Gastrocnemius medialis (tissue), 4 donors: ENCODE data around the gene TRMT10C.

Source experiments
- POLR2A ChIP-seq, 2 donors: fragments of 450-650 bp; IDR thresholded peaks; one replicate each; pipeline ENCODE4 v1.6.1; 2017; ENCODE audit warnings: antibody characterized with exemption in 2 of 2, mild to moderate bottlenecking in 2 of 2, moderate library complexity in 2 of 2
- TF ChIP-seq, protein P1 (sequence below), 5 experiments: fragments of 450-650 bp in 3 of 5; fragments of 200-600 bp in 2 of 5; sonication (generic) in 2 of 5; IDR thresholded peaks in 4 of 5; conservative IDR thresholded peaks in 1 of 5; 1 replicate in 4 of 5; 2 replicates in 1 of 5; pipeline ENCODE4 v1.5.1; 2016 to 2019; ENCODE audit warnings: antibody characterized with exemption in 5 of 5, mild to moderate bottlenecking in 3 of 5, moderate library complexity in 3 of 5

DNA sequence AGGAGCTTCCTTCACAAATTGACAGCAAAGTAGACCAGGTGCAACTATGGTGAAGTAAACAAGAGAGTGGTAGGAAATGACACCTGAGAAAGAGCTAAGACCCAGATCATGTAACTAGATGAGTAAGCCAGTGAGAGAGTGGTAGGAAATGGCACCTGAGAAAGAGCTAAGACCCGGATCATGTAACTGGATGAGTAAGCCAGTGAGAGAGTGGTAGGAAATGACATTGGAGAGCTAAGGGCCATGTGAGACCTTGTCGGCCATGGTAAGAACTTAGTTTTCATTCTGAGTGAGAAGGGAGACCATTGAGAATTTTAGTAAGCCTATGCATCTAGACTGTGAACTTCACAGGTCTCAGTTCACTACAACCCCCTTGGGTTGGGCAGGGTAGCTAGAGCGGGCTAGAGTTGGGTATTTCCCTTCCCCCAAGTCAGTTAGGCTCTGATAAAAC is 43.2 kb upstream of the TRMT10C start:
- no peak for TF ChIP-seq POLR2A (IDR thresholded peaks at IDR 0.05)
- TF ChIP-seq, protein P1, sequence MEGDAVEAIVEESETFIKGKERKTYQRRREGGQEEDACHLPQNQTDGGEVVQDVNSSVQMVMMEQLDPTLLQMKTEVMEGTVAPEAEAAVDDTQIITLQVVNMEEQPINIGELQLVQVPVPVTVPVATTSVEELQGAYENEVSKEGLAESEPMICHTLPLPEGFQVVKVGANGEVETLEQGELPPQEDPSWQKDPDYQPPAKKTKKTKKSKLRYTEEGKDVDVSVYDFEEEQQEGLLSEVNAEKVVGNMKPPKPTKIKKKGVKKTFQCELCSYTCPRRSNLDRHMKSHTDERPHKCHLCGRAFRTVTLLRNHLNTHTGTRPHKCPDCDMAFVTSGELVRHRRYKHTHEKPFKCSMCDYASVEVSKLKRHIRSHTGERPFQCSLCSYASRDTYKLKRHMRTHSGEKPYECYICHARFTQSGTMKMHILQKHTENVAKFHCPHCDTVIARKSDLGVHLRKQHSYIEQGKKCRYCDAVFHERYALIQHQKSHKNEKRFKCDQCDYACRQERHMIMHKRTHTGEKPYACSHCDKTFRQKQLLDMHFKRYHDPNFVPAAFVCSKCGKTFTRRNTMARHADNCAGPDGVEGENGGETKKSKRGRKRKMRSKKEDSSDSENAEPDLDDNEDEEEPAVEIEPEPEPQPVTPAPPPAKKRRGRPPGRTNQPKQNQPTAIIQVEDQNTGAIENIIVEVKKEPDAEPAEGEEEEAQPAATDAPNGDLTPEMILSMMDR (IDR thresholded peaks at IDR 0.05 in 4 of 5, conservative IDR thresholded peaks at IDR 0.05 in 1 of 5): no peak
